ENCODE measurements around the gene CYB5B. TPM values are rescaled to one million over a fixed set of nuclear protein-coding genes. Genes with fewer than 3 reads are reported as not detected.
A peak's percentile ranks its signal among the peaks of the same experiment; 100 is the strongest.
"Not testable (repeated sequence)": the region's sequence is repeated elsewhere in the genome, so short reads cannot be mapped to it uniquely, and the experiment has no call there.

The CYB5B gene
- total RNA-seq, 1 donor from 2014 or later, result 65.5 TPM

DNA sequence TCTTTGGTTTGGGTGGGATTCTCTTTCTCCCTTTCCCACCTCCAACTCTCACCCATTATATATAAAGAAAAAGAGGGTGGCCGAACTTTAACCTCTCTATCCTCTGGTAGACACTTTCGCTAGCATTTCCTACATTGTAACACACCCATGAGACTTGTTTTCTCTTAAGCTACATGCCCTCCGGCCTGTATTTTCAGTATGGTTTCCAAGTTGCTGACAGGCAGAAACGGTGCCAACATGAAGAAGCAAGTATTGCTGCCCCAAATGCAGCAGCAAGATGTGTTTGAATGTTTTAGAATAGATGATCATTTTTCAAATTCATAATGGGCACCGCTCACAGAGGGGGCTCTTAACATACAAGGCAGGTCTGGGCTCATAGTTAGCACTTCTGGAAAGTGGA, 18.7 kb upstream of the CYB5B start:
- DNase-seq (ENCODE audit: missing footprints) (no peak), ATAC-seq (no peak)
- intact Hi-C loops (cut with DNase I), result no loop called here

DNA sequence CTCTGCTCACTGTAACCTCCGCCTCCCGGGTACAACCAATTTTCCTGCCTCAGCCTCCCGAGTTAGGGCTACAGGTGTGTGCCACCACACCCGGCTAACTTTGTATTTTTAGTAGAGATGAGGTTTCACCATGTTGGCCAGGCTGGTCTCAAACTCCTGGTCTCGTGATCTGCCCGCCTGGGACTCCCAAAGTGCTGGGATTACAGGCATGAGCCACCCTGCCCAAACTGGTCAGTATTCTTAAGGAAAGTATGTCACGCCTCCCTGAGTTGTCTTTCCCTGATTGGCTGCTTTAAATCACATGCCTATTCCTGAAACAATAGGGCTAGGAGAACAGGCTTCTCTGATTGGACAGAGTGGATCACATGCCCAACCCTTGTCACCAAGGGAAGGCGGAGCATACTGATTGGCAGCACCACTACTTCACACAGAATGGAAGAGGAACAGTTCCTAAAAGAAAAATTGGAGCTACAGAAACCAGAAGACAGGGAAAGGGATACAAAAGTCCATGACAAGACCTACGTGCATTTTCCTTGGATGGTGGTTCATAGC, 17.6 kb upstream of the CYB5B start:
- intact Hi-C loops (cut with DNase I), result no loop called here
- DNase-seq (ENCODE audit: missing footprints), result no peak
- no peak for ATAC-seq

DNA sequence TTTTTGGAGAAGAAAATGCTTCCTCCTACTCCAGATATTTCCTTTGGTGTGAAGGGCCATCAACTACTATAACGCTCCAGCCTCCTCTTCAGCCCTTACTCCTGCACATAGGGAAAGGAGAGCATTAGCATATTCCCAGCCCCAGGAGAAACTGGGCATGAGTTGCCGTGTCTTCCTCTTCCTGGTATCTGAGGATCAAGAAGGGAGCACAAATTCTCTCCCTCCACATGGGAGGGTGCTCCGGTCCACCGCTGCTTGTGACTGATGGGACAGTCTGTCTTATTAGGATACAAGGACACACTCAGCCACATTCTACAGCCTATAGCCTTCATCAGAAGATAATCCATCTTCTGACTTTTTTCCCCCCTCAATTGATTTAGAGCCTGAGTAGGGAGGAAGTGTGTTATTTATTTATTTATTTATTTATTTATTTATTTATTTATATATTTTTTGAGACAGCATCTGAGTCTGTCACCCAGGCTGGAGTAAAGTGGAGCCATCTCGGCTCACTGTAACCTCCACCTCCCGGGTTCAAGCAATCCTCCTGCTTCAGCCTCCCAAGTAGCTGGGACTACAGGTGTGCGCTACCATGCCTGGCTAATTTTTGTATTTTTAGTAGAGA, 16.6 kb upstream of the CYB5B start:
- ATAC-seq (no peak), DNase-seq (ENCODE audit: missing footprints) (no peak)
- intact Hi-C loops (cut with DNase I), result no loop called here

DNA sequence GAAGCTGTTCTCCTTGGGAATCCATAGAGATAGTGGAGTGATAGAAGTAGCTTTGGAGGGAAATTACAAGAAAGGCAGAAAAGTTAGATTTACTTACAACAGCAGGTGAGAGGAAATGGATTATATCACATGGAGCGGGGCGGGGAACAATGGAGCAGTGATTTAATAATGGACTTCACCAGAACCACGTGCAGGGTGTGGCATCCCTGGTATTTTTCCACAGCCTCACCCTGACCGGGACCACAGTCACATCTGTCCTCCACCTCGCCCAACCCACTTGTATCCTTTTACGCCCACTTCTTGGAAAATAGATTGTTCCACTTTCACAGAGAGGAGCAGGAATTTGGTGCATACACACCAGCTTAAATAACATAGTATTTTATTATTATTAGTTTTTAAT, 15.9 kb upstream of the CYB5B start:
- ATAC-seq (no peak), DNase-seq (ENCODE audit: missing footprints) (no peak)
- intact Hi-C loops (cut with DNase I), result no loop called here

DNA sequence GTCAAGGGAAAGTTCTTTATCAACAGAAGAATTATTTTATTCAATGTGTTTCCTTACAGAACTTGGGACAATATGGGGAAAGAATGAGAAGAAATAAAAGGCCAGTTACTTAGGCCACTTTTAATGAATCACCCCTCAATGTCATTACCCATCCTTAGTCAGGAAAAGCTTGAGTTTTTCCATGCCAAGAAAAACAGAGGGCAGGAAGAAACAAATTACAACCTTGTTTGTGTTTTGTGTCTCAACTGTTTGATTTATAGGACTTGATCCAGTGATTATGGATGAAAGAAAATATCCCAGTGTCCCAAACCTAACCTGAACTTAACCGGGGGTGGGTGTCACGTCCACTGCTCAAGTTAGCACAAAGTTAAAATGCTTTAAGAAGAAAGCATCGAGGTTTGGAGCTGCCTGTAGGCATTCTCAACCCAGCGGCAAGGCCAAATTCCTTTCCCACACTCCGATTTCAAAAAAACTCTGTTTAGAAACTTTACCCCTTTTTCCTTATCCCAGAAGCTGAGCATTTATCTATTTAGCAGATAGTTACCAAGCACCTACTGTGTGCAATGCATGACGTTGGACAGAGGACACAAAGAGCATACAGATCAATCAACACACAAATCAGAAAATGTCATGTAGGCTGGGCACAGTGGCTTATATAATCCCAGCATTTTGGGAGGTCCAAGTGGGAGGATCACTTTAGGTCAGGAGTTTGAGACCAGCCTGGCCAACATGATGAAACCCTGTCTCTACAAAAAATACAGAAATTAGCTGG, 14.0 kb upstream of the CYB5B start:
- no peak for ATAC-seq

DNA sequence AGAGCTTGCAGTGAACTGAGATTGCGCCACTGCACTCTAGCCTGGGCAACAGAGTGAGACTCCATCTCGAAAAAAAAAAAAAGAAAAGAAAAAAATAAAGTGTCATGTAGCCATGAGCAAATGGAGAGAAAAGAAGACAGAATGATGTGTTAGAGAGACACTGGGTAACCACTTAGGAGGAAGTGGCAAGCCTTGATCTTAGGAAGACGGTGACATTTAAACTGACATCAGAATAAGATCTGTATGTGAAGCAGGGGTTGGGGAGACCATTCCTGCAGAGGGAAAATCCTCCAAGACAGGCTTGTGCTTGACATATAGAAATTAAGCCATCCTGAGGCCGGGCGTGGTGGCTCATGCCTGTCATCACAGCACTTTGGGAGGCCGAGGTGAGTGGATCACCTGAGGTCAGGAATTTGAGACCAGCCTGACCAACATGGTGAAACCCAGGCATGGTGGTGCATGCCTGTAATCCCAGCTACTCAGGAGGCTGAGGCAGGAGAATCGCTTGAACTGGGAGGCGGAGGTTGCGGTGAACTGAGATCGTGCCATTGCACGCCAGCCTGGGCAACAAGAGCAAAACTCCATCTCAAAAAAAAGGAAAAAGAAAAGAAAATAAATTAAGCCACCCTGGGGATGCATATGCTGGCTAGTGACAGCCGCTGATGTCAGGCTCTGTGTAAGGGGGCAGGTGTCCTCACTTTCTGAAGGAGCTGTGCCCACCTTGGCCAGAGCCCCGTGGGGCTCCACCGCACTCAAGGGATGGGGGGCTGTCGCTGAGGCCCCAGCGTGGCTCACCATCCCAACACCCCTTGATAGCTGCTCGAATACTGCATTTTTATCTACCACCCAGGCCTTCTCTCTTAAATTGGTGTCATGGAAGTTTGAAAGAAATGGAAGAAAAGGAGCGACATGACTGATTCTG, 13.1 kb upstream of the CYB5B start:
- DNase-seq (ENCODE audit: missing footprints) (no peak), ATAC-seq (no peak)
- intact Hi-C loops (cut with DNase I), result no loop called here

More for the DNA sequence above, 14.0 kb upstream of the CYB5B start:
- no peak for DNase-seq (ENCODE audit: missing footprints)
- intact Hi-C loops (cut with DNase I), result no loop called here

DNA sequence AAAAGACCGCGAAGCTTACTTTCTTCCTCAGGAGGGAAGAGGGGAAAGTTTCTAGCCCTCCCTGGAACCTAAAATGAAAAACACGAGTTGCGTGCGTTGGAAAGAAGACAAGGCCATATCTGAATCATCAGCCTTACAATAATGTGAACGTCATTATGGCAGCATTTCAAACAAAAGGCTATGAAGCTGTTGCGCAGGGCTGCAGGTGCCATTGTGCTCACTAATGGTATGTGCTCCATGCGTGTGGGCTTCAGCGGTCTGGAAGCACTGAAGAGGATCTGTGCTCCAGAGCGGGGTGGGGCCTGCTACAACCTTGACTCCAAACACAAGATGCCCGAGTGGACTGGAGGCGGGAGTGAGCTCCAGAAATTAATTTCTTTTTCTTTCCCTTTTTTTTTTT, 12.1 kb upstream of the CYB5B start:
- intact Hi-C loops (cut with DNase I), result no loop called here
- no peak for ATAC-seq
- DNase-seq (ENCODE audit: missing footprints), result no peak

DNA sequence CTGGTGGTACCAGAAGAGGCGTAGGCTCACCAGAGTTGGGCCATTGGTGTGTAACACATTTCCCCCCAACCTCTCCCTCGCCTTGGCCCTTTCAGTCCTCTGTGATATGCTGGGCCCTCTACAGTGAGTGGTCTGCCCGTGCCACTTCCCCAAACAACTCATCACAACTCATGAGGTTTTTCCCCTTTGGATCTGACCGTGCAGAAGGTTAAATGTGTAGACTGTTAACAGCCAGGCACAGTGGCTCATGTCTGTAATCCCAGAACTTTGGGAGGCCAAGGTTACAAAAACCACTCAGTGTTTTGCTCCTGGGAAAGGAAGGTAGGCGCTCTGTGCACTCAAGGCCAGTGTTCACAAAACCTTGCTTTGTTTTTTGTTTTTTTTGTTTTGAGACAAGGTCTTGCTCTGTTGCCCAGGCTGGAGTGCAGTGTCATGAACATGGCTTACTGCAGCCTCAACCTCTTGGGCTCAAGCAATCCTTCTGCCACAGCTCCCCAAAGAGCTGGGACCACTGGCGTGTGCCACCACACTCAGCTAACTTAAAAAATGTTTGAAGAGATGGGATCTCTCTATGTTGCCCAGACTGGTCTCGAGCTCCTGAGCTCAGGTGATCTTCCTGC, 11.3 kb upstream of the CYB5B start:
- ATAC-seq (no peak), DNase-seq (ENCODE audit: missing footprints) (no peak)
- intact Hi-C loops (cut with DNase I), result no loop called here

DNA sequence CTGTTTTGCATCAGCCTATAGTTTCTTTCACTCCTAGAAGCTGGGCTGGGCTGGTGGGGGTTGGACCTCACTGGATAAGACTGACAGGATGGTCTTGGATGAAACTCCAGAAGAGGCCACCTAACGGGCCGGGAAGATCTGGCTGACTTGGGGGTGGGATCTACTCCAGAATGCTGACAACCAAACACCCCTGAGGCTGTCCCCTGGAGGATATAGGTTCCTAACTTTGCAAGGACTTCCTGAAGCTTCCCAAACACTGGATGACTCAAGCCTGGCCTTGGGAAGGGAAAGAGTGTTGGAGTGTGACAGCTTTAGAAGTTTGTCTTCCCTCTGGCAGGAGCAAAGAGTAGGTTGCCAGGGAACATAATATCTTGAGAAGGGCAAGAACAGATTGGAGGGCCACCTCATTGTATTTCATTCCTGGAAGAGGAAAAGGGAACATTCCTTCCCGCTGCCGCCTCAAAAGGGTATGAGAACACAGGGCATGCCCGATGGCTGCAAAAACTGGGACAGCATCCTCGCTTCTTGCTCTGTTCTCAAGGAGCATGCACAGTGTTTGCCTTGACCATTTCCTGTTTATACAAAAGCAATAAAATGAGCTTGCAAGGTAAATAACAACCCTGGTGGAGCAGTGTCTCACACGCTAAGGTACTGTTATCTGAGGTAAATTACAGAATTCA, 6.8 kb upstream of the CYB5B start:
- peak; percentile 52 for ATAC-seq
- intact Hi-C loops (cut with DNase I), result no loop called here
- no peak for DNase-seq (ENCODE audit: missing footprints)

DNA sequence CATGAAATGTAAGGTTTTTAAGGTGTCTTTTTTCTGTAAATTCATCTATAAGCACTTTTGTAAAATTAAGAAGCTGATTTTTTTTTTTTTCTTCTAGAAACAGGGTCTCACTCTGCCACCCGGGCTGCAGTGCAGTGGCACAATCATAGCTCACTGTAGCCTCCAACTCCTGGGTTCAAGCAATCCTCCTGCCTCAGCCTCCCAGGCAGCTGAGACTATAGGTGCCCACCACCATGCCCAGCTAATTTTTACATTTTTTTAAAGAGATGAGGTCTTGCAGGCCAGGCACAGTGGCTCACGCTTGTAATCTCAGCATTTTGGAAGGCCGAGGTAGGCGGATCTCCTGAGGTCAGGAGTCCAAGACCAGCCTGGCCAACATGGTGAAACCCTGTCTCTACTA, 4.5 kb upstream of the CYB5B start:
- DNase-seq (ENCODE audit: missing footprints) (no peak), ATAC-seq (no peak)
- intact Hi-C loops (cut with DNase I), result no loop called here

DNA sequence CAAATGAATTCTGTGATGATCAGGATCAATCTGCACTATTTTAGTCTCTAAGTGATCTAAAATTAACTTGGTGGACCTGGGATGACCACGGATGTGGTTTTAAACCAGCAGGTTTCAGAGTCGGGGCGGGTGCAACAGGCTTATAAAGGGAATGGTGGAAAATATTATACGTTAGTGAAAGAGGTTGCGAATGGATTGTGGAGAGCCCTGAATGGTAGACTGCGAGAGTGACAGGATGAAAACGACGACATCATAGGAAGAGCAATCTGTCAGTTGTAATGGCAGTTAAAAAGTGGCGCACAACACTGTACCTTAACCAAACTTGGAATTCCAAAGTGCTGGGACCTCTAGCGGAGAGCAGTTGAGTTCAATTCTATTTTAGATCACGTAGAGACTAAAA, 1.2 kb upstream of the CYB5B start:
- intact Hi-C loops (cut with DNase I), result no loop called here

DNA sequence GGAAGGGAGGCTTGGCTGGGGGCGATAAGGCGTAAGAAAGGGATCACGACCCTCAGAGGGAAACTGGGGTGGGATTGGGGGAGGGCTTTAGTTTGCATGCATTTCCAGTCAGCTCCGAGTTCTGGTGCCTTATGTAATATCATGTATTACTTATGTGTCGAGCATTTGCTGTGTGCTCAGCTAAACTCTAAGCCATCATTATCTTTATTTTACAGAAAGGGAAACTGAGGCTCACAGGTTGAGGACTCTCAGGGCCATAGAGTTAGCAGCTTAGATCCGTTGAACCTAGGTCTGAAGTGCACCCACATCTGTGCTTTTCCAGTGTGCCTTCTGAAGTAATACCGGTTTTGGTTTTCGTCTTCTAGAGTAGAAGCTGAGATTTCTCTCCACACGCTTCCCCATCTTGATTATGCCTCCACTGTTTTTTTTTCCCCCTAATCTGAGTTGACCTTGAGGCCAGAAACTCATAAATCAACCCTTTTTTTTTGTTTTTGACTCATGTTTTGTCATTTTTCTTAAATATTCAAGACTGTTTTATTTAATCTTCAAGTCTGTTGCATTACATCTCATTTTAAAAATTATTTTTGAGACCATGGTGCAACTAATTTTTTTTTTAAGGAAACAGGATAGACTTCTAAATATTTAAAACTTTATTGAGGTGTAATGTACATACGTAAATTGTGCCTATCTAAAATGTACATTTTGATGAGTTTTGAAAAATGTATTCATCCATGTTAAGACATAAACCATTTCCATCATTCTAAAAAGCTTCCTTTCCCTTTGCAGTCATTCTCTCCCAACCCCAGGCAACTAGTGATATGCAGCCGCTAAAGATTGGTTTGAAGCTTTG, 741 bp downstream of the CYB5B start:
- ATAC-seq (no peak), DNase-seq (ENCODE audit: missing footprints) (no peak)
- intact Hi-C loops (cut with DNase I), result loop anchor here (1.0 kb wide), 1 partner anchor 57 kb away; no protein-coding TSS in a partner anchor

More for the DNA sequence above, 1.2 kb upstream of the CYB5B start:
- DNase-seq (ENCODE audit: missing footprints) (no peak), ATAC-seq (no peak)

DNA sequence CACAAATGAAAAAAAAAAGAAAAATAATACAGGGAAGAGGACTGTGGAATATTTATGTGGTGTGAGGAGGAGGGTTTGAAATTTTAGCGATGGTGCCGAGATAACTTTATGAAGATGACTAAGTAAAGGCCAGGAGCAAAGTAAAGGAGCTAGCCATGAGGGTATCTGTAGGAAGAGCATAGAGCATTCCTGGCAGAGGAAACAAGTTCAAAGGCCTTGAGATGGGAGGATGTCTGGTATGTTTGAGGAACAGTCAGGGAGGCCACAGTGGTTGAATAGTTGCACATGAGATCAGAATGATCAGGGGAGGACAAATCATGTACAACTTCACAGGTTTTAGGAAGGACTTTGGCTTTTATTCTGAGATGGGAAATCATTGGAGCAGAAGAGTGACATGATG, 4.2 kb downstream of the CYB5B start:
- intact Hi-C loops (cut with DNase I), result no loop called here
- no peak for ATAC-seq
- DNase-seq (ENCODE audit: missing footprints), result no peak

DNA sequence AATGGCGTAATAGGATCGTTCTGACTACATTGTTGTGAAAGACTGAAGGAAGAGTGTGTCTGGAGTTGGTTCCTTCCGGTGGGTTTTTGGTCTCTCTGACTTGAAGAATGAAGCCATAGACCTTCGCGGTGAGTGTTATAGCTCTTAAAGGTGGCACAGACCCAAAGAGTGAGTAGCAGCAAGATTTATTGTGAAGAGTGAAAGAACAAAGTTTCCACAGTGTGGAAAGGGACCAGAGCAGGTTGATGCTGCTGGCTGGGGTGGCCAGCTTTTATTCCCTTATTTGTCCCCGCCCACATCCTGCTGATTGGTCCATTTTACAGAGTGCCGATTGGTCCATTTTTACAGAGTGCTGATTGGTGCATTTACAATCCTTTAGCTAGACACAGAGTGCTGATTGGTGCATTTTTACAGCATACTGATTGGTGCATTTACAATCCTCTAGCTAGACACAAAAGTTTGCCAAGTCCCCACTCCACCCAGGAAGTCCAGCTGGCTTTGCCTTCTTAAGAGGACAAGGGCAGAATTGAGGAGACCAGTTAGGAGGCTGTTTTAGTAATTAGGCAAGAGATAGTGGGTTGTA, 4.7 kb downstream of the CYB5B start:
- intact Hi-C loops (cut with DNase I); DNase-seq (ENCODE audit: missing footprints); ATAC-seq: not testable (repeated sequence)

DNA sequence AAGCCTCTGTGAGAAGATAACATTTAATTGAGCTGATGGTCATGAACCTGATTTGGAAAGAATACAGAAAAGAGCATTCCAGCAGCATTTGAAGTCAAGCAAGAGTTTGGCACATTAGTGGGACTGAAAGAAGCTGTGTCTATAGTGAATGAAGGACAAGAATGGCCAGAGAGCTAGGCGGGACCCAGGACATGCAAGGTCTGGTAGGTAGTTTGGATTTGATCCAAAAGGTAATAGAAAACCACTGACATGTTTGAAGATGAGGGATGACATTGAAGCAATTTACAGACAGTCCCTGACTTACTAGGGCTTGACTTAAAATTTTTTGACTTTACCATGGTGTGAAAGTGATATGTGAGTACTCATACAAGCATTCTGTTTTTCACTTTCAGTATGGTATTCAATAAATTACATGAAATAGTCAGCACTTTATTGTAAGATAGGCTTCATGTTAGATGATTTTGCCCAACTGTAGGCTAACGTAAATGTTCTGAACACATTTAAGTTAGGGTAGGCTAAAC, 7.6 kb downstream of the CYB5B start:
- intact Hi-C loops (cut with DNase I), result no loop called here
- no peak for ATAC-seq
- DNase-seq (ENCODE audit: missing footprints), result no peak

DNA sequence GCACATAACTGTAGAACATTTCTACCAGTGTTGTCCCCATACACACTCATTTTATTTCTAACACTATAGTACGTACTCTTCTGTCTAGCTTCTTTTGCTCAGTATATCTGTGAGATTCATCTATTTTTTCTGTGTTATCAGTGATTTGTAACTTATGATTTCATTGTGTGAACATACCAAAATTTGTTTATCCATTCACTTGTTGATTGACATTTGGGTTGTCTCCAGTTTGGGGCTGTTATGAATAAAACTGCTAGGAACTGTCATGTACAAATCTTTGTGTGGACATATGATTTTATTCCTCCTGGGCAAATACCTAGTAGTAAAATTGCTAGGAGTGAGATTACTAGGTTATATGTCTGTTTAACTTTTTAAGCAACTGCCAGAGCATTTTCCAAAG, 9.6 kb downstream of the CYB5B start:
- DNase-seq (ENCODE audit: missing footprints) (no peak), ATAC-seq (no peak)
- intact Hi-C loops (cut with DNase I), result no loop called here
